Breast epithelium (tissue), 3 donors: ENCODE measurements around the gene OASL.
"Not testable (repeated sequence)": the region's sequence is repeated elsewhere in the genome, so short reads cannot be mapped to it uniquely, and the experiment has no call there.

Source experiments
- CTCF ChIP-seq, 3 donors: fragments of 450-650 bp; IDR thresholded peaks; one replicate each; pipeline ENCODE4 v1.5.1; 2016 to 2017; ENCODE audit warnings: antibody characterized with exemption in 3 of 3, mild to moderate bottlenecking in 3 of 3, moderate library complexity in 3 of 3
- POLR2A ChIP-seq: fragments of 450-650 bp; IDR thresholded peaks from one replicate; pipeline ENCODE4 v1.6.1; 2016; ENCODE audit warnings: antibody characterized with exemption, mild to moderate bottlenecking, moderate library complexity
- POLR2AphosphoS5 ChIP-seq, 3 donors: sonication (generic); formaldehyde crosslinking; IDR thresholded peaks; one replicate each; pipeline ENCODE4 v1.6.1; 2017; ENCODE audit warnings: antibody characterized with exemption in 3 of 3

GRCh38 chr12:121064586-121064985 lies 25.5 kb upstream of the OASL start:
- not testable (repeated sequence) for TF ChIP-seq CTCF (IDR thresholded peaks at IDR 0.05); POLR2A; POLR2AphosphoS5 (IDR thresholded peaks at IDR 0.05)
